NCI-H1694 (cell line): ENCODE data around the gene OPRL1.
"Not testable (repeated sequence)": the region's sequence is repeated elsewhere in the genome, so short reads cannot be mapped to it uniquely, and the experiment has no call there.

Experiments
- DNase-seq: peaks from one replicate; lab custom pipeline; 2025; lab: John Stamatoyannopoulos, UW

The OPRL1 gene

GRCh38 chr20:64087226-64087825 lies 7.4 kb downstream of the OPRL1 start:
- DNase-seq, result not testable (repeated sequence)

DNA sequence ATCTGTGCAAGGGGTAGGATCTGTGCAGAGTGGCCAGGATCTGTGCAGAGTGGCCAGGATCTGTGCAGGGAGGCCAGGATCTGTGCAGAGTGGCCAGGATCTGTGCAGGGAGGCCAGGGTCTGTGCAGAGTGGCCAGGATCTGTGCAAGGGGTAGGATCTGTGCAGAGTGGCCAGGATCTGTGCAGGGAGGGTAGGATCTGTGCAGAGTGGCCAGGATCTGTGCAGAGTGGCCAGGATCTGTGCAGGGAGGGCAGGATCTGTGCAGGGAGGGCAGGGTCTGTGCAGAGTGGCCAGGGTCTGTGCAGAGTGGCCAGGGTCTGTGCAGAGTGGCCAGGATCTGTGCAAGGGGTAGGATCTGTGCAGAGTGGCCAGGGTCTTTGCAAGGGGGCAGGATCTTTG lies 8.7 kb downstream of the OPRL1 start:
- DNase-seq, result not testable (repeated sequence)

GRCh38 chr20:64090165-64090564 lies 10.3 kb downstream of the OPRL1 start:
- no peak for DNase-seq

DNA sequence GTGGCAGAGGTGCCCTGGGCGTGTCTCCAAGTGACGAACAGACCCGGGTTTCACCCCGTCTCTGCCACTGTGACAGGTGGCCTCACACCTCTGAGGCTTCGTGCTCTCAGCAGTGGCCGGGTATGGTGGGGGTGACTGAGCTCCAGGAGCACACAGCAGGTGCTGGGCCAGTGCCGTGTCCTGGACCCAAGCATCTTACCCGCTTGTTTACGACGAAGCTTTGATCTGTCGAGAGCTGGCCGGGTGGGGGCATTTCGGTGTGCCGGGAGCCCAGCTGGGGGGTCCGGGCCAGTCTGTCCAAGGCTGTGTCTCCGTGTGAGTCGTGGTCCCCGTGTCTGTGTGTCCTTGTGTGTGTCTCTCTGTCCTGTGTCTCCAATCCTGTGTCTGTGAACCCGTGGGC lies 11.5 kb downstream of the OPRL1 start:
- no peak for DNase-seq

DNA sequence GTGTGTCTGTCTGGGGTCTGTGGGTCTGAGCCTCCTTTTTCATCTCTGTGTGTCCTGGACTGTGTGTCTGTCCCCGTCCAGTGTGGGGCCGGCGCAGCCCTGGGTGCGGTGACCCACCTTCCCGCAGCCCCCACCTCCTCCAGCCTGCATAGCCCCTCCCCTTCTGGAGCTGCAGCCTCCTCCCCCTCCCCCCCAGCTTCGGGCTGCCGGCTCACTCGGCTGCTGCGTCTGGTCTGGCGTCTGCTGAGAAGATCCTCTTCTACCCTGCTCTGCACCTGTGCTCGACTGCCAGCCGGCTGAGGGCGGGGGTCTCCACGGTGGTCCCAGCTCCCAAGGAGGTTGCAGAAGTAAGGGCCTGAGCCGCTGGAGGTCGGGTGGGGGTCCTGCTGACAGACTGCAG lies 11.9 kb downstream of the OPRL1 start:
- no peak for DNase-seq

GRCh38 chr20:64092258-64093012 lies 12.6 kb downstream of the OPRL1 start:
- DNase-seq, result no peak

- DNase-seq, result no peak
These were observed 13.2 kb downstream of the OPRL1 start for GRCh38 chr20:64093013-64093503.

DNA sequence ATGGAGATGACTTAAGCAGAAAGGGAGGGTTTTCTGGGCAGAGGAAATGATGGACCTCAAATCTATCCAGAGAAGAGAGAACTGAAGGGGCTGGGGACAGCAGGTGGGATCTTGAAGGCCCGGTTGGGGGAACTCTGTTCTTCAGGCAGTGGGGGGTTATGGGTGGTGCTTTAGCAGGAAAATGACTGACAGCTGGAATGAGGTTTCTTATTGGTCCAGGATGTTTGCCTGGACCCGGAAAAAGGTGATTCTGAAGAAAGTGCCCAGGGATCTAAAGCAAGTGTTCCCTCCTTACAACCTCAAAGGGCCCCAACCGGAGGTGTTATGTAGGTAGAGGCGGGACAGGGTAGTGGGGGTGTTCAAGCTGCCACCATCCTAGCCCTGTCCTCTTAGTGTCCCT lies 15.6 kb downstream of the OPRL1 start:
- no peak for DNase-seq

DNA sequence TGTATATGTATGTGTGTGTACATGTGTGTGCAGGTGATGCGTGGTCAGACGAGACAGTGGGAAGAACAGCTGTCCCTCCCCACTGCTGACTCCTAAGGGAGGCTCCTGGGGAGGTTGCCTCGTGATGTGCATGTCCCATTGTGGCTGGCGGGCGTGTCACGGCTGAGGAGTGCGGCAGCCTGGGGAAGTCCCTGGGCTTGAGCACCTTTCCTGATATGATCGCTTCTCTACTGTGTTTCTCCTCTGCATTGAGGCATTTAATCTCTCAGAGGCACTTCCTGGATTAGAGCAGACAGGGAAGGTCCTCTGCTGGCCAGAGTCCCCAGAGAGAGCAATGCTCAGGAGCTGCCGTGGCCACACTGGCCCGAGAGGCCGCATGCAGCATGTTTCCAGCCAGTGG lies 16.0 kb downstream of the OPRL1 start:
- DNase-seq, result no peak

- no peak for DNase-seq
These were observed 16.7 kb downstream of the OPRL1 start for GRCh38 chr20:64096535-64096934.

DNA sequence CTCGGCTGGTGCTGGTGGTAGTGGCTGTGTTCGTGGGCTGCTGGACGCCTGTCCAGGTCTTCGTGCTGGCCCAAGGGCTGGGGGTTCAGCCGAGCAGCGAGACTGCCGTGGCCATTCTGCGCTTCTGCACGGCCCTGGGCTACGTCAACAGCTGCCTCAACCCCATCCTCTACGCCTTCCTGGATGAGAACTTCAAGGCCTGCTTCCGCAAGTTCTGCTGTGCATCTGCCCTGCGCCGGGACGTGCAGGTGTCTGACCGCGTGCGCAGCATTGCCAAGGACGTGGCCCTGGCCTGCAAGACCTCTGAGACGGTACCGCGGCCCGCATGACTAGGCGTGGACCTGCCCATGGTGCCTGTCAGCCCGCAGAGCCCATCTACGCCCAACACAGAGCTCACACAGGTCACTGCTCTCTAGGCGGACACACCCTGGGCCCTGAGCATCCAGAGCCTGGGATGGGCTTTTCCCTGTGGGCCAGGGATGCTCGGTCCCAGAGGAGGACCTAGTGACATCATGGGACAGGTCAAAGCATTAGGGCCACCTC lies 18.7 kb downstream of the OPRL1 start:
- no peak for DNase-seq

DNA sequence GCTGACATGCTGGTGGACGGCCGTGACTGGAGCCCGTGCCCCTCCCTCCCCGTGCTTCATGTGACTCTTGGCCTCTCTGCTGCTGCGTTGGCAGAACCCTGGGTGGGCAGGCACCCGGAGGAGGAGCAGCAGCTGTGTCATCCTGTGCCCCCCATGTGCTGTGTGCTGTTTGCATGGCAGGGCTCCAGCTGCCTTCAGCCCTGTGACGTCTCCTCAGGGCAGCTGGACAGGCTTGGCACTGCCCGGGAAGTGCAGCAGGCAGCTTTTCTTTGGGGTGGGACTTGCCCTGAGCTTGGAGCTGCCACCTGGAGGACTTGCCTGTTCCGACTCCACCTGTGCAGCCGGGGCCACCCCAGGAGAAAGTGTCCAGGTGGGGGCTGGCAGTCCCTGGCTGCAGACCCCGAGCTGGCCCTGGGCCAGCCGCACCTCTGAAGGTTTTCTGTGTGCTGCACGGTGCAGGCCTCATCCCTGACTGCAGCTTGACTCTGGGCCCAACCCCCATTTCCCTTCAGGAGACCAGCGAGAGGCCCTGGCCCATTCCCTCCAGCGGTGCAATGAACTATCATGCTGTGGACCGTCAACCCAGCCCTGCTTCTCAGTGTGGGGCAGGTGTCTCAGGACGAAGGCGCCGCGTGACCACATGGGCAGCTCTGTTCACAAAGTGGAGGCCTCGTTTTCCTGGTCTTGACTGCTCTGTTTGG lies 19.4 kb downstream of the OPRL1 start:
- DNase-seq, result peak; percentile 36

DNA sequence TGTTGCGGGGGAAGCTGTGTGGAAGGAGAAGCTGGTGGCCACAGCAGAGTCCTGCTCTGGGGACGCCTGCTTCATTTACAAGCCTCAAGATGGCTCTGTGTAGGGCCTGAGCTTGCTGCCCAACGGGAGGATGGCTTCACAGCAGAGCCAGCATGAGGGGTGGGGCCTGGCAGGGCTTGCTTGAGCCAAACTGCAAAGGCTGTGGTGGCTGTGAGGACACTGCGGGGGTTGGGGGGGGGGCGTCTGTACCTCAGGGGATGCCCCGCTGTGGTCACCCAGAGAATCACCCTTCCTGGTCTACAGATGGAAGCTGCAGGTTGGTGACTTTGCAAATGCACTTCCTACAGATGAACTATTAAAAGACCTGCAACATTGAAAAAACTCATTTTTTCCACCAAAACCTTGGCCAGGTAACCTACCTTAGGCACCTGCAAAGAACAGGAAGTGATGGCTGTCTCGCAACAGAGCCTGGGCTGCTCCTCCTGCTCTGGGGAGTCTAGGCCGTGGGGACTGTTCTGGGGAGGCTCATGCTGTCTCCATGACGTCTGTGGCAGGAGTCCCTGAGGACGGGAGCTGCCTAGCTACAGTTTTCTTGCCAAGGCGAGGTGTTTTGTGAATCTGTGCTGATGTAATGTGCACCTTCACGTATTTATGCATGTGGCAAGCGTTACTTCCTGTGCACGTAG lies 20.1 kb downstream of the OPRL1 start:
- DNase-seq, result no peak

GRCh38 chr20:64100566-64100888 lies 20.6 kb downstream of the OPRL1 start:
- DNase-seq, result no peak

DNA sequence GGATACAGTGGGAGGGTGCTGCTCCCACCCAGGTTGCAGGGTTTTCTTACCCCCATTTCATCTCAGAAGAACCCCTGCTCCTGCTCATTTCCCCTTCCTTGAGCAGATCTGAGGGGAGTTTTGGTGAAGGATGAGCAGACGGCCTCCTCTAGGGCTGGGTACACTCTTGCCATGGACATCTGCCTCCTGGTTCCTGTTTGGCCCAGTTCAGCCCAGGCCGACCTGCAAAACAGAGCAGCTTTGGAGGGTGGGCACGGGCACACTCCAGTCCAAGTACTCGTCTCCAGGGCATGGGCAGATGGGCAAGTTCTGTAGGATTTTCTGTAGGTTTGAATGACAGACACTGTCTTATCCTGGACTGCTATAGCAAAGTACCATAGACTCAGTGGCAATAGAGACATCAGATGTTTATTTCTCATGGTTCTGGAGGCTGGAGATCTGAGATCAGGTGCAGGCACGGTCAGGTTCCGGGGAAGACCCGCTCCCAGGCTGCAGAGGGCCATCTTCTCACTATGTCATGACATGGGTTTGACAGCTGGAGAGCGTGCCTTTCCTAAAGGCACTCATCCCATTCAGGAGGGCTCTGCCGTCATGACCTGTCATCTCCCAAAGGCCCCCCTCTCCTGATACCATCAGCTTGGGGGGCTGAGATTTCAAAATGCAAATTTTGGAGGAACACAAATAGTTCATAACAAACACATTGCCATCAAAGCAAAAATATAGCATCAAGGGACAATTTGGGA lies 21.2 kb downstream of the OPRL1 start:
- DNase-seq, result no peak

- no peak for DNase-seq
These were observed 22.1 kb downstream of the OPRL1 start for GRCh38 chr20:64101731-64102621.

DNA sequence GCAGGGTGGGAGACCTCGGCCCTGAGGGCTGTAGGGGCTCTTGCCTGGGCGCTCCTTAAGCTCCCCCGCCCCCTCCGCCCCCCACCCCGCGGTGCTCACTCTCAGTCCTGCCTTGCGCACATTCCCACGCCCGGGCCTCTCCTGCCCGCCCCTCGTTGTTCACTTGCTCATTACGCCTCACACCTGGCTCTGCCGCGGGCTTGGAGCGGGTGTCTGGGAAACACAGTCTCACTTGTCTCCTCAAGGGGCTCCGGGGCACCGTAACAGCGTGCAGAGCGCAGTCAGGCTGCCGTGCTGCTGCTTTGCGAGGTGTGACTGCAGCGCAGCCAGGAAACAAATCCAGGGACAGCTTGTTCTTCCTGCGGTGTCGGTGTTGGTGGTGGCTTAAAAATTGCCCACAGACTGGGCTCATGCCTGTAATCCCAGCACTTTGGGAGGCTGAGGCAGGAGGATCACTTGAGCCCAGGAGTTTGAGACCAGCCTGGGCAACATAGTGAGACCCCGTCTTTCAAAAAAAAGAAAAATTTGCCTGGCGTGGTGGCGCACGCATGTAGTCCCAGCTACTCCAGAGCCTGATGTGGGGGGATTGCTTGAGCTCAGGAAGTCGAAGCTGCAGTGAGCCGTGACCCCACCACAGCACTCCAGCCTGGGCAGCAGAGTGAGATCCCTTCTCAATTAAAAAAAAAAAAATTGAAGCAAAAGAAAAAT lies 22.9 kb downstream of the OPRL1 start:
- DNase-seq, result no peak

DNA sequence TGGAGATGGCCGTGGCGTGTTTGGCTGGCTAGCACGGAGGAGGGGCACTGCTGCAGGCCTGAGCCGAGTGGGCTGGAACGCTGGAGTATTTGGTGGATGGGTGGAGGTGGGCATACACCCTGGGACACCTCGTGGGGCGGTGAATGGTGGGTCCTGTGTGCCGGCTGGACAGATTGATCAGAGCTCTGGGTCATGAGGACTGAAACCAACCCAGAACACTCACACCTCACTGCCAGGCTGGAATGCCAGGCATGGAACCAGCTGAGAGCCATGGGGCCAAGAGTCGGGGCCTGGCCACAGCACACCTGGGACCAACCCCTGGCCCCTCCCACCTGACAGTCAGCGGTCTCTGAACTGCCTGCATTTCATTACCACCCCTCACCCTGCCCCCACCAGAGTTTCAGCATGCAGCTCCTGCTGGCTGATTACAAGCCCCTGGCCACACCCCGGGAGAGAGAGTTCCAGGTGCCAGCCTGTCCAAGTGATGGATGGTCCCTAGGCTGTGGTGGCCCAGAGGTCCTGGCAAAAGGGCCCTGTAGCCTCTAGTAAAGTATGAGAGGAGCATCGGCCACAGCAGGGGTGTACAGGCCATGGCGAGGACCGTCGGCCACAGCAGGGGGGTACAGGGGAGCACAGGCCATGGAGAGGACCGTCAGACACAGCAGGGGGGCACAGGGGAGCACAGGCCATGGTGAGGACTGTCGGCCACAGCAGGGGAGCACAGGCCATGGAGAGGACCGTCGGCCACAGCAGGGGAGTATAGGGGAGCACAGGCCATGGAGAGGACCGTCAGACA lies 24.2 kb downstream of the OPRL1 start:
- DNase-seq, result no peak
